ENCODE results near the gene TNRC18. TPM values are rescaled to one million over a fixed set of nuclear protein-coding genes. Genes with fewer than 3 reads are reported as not detected.

Gene TNRC18
- total RNA-seq, 4 donors from 2014 or later: 17.9 to 75.5 (median 48.4) TPM

DNA sequence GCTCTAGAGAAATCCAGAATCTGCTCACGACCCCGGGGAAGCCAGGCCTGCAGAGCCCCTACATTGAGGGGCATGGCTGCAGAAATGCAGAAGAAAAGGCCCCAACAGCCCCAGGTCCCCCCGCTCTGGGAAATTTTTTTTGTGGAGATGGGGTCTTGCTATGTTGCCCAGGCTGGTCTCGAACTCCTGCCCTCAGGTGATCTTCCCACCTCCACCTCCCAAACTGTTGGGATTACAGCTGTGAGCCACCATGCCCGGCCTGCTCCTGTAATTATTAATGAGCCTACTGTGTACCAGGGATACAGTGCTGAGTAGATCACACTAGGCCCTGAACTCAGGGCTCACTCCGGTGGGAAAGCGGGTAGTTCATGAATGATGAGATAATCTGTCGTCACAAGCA is 29.9 kb downstream of the TNRC18 start:
- Histone ChIP-seq H3K4me1 (peaks cover 24 to 52% (median 26%) of the 10 kb centered on the region in 3 donors), H3K27ac (no peak overlapping the region), H3K4me3 (no peak overlapping the region), H3K9me3 (no peaks in the 10 kb centered on the region), H3K27me3 (no peaks in the 10 kb centered on the region), H3K36me3 (peaks cover 11 to 64% (median 38%) of the 10 kb centered on the region in 3 donors)
- 89 to 94% methylated on average over 4 to 6 of the region's 8 CpGs for WGBS, 2 donors
- intact Hi-C loops (cut with DNase I): loop anchor here (10.0 kb wide), 1 partner anchor 51 kb away; no protein-coding TSS in a partner anchor
- DNase-seq: no peak
- TF ChIP-seq POLR2A (IDR thresholded peaks at IDR 0.05): no peak
- TF ChIP-seq, protein P1, sequence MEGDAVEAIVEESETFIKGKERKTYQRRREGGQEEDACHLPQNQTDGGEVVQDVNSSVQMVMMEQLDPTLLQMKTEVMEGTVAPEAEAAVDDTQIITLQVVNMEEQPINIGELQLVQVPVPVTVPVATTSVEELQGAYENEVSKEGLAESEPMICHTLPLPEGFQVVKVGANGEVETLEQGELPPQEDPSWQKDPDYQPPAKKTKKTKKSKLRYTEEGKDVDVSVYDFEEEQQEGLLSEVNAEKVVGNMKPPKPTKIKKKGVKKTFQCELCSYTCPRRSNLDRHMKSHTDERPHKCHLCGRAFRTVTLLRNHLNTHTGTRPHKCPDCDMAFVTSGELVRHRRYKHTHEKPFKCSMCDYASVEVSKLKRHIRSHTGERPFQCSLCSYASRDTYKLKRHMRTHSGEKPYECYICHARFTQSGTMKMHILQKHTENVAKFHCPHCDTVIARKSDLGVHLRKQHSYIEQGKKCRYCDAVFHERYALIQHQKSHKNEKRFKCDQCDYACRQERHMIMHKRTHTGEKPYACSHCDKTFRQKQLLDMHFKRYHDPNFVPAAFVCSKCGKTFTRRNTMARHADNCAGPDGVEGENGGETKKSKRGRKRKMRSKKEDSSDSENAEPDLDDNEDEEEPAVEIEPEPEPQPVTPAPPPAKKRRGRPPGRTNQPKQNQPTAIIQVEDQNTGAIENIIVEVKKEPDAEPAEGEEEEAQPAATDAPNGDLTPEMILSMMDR (IDR thresholded peaks at IDR 0.05): no peak

GRCh38 chr7:5393328-5393727 is 30.3 kb downstream of the TNRC18 start:
- no peak overlapping the region for H3K27ac ChIP-seq

DNA sequence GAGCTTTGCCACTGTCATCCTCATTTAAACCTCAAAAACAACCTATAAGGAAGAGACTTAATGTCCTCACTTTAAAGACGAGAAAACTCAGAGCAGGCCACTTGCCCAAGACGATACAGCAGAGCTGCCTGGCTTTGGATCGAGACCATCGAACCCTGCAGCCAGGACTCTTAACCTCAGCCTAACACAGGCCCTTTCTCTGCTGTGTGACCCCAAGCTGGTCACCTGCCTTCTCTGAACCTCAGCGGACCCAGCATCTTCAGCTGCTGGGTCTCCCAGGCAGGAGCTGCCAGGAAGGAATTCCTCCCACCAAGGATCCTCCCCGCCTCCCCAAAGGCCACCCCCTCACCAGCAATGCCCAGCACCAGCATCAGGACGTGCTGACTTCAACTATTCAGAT is 32.7 kb downstream of the TNRC18 start:
- Histone ChIP-seq H3K4me1 (peaks cover 10 to 31% (median 13%) of the 10 kb centered on the region in 3 donors), H3K27ac (peak overlapping the region in 1 of 4 donors; percentile 42), H3K36me3 (peaks cover 22 to 93% (median 56%) of the 10 kb centered on the region in 3 donors), H3K27me3 (no peaks in the 10 kb centered on the region), H3K4me3 (no peak overlapping the region), H3K9me3 (no peaks in the 10 kb centered on the region)
- no peak for DNase-seq
- no peak for TF ChIP-seq POLR2A (IDR thresholded peaks at IDR 0.05)
- TF ChIP-seq, protein P1 (IDR thresholded peaks at IDR 0.05): no peak
- 75 to 94% methylated on average over 3 to 7 of the region's 7 CpGs for WGBS, 2 donors
- intact Hi-C loops (cut with DNase I): loop anchor here (10.0 kb wide), 1 partner anchor 54 kb away; no protein-coding TSS in a partner anchor

More at GRCh38 chr7:5393328-5393727, 30.3 kb downstream of the TNRC18 start:
- no peaks in the 10 kb centered on the region for H3K27me3 ChIP-seq
- 67 to 88% methylated on average over 3 to 4 of the region's 9 CpGs for WGBS, 2 donors
- intact Hi-C loops (cut with DNase I): loop anchor here (10.0 kb wide), 1 partner anchor 51 kb away; no protein-coding TSS in a partner anchor
- DNase-seq: no peak
- H3K9me3 ChIP-seq: no peaks in the 10 kb centered on the region
- peaks cover 24 to 52% (median 26%) of the 10 kb centered on the region in 3 donors for H3K4me1 ChIP-seq
- H3K36me3 ChIP-seq: peaks cover 13 to 69% (median 38%) of the 10 kb centered on the region in 3 donors
- H3K4me3 ChIP-seq: no peak overlapping the region
- TF ChIP-seq, protein P1 (IDR thresholded peaks at IDR 0.05): no peak
- no peak for TF ChIP-seq POLR2A (IDR thresholded peaks at IDR 0.05)

- TF ChIP-seq, protein P1 (IDR thresholded peaks at IDR 0.05): no peak
- TF ChIP-seq POLR2A (IDR thresholded peaks at IDR 0.05): no peak
- Histone ChIP-seq H3K36me3 (peaks cover 27 to 90% (median 52%) of the 10 kb centered on the region in 3 donors), H3K4me3 (no peak overlapping the region), H3K4me1 (peaks cover 5 to 24% (median 9%) of the 10 kb centered on the region in 3 donors), H3K9me3 (no peaks in the 10 kb centered on the region), H3K27ac (no peak overlapping the region), H3K27me3 (no peaks in the 10 kb centered on the region)
- intact Hi-C loops (cut with DNase I): no loop called here
- DNase-seq: no peak
- 83 to 93% methylated on average over 4 to 7 of the region's 64 CpGs for WGBS, 2 donors
Measured at GRCh38 chr7:5388905-5389433, 34.7 kb downstream of the TNRC18 start.

DNA sequence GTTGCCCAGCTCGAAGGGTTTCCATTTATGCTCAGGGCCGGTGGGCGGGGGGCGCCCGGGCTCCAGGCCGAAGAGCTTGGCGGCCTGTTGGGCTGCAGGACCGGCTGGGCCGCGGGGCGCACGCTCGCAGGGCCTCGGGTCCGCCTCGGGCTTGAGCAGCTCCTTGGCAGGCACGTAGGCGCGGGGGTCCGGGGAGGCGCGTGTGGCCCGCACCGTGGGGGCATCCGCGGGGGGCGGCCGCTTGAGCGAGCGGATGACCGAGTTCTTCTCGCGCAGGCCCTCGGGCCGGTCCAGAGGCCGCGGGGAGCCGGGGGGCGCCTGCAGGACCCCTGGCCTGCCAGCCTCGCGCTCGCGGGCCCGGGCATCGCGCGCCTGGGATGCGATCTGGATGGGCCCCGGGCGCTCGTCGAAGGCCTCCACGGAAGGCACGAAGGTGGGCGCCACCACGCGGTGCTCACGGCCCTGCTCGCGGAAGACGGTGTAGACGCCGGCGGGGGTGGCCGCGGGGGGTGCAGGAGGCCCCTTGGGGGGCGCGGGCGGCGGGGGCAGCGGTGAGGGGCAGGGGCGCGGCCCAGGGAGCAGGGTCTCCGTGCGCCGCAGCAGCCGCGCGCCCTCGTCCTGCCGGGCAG is 35.2 kb downstream of the TNRC18 start:
- WGBS, 2 donors: 67% methylated on average over 1 of the region's 81 CpGs; no CpG with 5 or more reads in 1 of the 2 donors
- H3K4me3 ChIP-seq: no peak overlapping the region
- intact Hi-C loops (cut with DNase I): no loop called here
- peaks cover 7 to 24% (median 15%) of the 10 kb centered on the region in 3 donors for H3K4me1 ChIP-seq
- TF ChIP-seq, protein P1 (IDR thresholded peaks at IDR 0.05): no peak
- TF ChIP-seq POLR2A (IDR thresholded peaks at IDR 0.05): no peak
- DNase-seq: no peak
- H3K27me3 ChIP-seq: no peaks in the 10 kb centered on the region
- H3K36me3 ChIP-seq: peaks cover 22 to 84% (median 46%) of the 10 kb centered on the region in 3 donors
- H3K27ac ChIP-seq: no peak overlapping the region
- H3K9me3 ChIP-seq: no peaks in the 10 kb centered on the region

Measured in esophagus squamous epithelium (tissue), 5 donors.